Prostate gland (tissue), 2 donors: ENCODE data around the gene DENND1C. TPM values are rescaled to one million over a fixed set of nuclear protein-coding genes. Genes with fewer than 3 reads are reported as not detected.

ENCODE experiments used
- DNase-seq: peaks from one replicate; pipeline ENCODE4 v3.0.0-alpha.2; 2019; ENCODE audit warnings: low spot score
- H3K27ac ChIP-seq, 2 donors: fragments of 200-600 bp; sonication (generic); 2 replicates each; pipeline ENCODE4 v1.5.1; 2017 to 2019
- H3K27me3 ChIP-seq: fragments of 200-600 bp; sonication (generic); replicated peaks from 2 replicates; pipeline ENCODE4 v1.5.1; 2019; ENCODE audit not compliant: insufficient read depth
- H3K36me3 ChIP-seq, 2 donors: fragments of 200-600 bp; sonication (generic); 1 replicate in 1 of 2; 2 replicates in 1 of 2; pipeline versions ENCODE4 v1.5.1 to v1.8.1; 2017 to 2019
- H3K4me1 ChIP-seq: fragments of 200-600 bp; sonication (generic); replicated peaks from 2 replicates; pipeline ENCODE4 v1.5.1; 2019
- H3K4me3 ChIP-seq, 2 donors: fragments of 200-600 bp; sonication (generic); 2 replicates each; pipeline ENCODE4 v1.5.1; 2017 to 2019
- H3K9me3 ChIP-seq: fragments of 200-600 bp; sonication (generic); 2 replicates; pipeline ENCODE4 v1.5.1; 2017
- CTCF ChIP-seq, 4 experiments: fragments of 200-600 bp in 2 of 4; fragments of 450-650 bp in 2 of 4; sonication (generic) in 2 of 4; IDR thresholded peaks; 1 replicate in 3 of 4; 2 replicates in 1 of 4; pipeline ENCODE4 v1.5.1; 2016 to 2019; ENCODE audit warnings: antibody characterized with exemption in 4 of 4, mild to moderate bottlenecking in 2 of 4, moderate library complexity in 2 of 4
- POLR2A ChIP-seq: fragments of 450-650 bp; IDR thresholded peaks from one replicate; pipeline ENCODE4 v1.6.1; 2016; ENCODE audit warnings: antibody characterized with exemption, mild to moderate bottlenecking
- POLR2AphosphoS5 ChIP-seq: sonication (generic); formaldehyde crosslinking; IDR thresholded peaks from one replicate; pipeline ENCODE4 v1.6.1; 2017; ENCODE audit warnings: antibody characterized with exemption
- WGBS: methylation state at CpG from one replicate; pipeline ENCODE4 v1.1.5; 2018; 5-methylcytosine and 5-hydroxymethylcytosine counted together
- intact Hi-C: fragments of 100-400 bp; cut with DNase I; formaldehyde crosslinking; loops from one replicate; pipeline ENCODE4 v1.14.2; 2022
- total RNA-seq, 2 donors: library from RNA; depleted of rRNA; stranded (reverse); fragments of >200 nt; gene quantifications; one replicate each; pipeline ENCODE4 v1.1.0, GENCODE V29; 2016

DENND1C gene
- total RNA-seq, 2 donors from 2014 or later = 0.91 to 1.4 TPM

DNA sequence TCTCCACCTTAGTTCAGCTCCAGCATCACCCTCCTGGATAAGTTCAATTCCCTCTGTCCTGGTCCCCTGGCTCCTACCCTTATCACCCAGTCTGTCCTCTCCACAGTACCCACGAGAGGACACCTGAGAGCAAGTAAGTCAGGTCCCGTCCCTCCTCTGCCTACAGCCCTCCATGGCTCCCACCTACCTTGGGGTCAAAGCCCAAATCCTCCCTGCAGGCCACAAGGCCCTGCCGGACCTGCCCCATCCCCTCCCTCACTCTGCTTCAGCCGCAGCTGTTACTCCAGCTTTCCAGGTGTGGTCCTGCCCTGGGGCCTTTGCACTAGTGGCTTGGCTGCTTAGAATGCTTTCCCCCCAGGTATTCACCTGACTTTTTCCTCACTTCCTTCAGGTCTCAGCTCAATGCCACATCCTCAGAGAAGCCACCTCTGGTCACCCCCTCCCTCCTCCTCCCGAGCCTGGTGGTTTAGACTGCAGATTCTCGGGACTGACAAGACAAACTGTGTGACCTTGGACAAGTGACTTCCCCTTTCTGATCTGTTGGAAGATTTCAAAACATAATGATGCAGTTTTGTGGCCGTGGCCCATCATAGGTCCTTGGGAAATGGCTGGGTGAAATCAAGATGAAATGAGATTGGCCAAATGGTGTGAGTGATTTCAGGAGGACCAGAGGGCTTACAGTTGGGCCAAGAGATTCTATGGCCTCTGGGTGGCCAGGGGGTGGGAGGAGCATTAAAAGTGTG lies 16.9 kb upstream of the DENND1C start:
- WGBS = 71% methylated on average over 7 of the region's 7 CpGs
- Histone ChIP-seq H3K27ac (no peak overlapping the region), H3K36me3 (no peaks in the 10 kb centered on the region), H3K9me3 (no peaks in the 10 kb centered on the region), H3K27me3 (peaks cover 15% of the 10 kb centered on the region), H3K4me3 (no peak overlapping the region), H3K4me1 (peaks cover 4% of the 10 kb centered on the region)
- intact Hi-C loops = no loop called here
- no peak for TF ChIP-seq POLR2AphosphoS5
- TF ChIP-seq CTCF (IDR thresholded peaks at IDR 0.05) = no peak
- TF ChIP-seq POLR2A = no peak
- DNase-seq = no peak

GRCh38 chr19:6495947-6496346 lies 14.4 kb upstream of the DENND1C start:
- no peak overlapping the region for H3K4me3 ChIP-seq
- whole genome bisulfite sequencing = 92% methylated on average over 19 of the region's 19 CpGs

DNA sequence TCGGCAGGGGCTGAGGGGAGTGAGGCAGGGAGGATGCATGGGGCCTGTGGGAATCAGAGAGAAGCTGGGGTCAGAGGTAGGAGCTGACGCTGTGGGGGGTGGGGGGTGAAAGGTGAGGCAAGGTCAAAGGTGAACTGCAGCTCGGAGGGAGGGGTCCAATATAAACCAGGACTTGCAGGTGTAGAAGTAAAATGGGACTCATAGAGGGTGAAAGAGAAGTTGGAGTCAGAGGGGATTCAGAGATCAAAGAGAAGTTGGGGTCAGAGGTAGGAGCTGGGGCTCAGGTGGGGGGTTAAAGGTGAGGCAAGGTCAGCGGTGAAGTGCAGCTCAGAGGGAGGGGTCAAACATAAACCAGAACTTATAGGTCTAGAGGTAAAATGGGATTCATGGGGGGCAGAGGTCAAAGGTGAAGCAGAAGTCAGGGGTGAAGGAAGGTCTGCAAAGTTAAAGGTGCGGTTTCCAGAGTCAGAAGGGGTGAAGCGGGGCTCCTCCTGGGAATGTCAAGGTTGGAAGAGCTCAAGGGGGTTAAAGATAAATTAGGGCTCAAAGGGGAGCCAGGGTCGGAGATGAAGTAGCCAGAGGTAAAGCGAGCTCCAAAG lies 12.9 kb upstream of the DENND1C start:
- H3K36me3 ChIP-seq = no peaks in the 10 kb centered on the region
- H3K27ac ChIP-seq = no peak overlapping the region
- no peaks in the 10 kb centered on the region for H3K4me1 ChIP-seq
- H3K9me3 ChIP-seq = no peaks in the 10 kb centered on the region
- H3K4me3 ChIP-seq = no peak overlapping the region
- 83% methylated on average over 8 of the region's 8 CpGs for WGBS
- no peak for DNase-seq
- intact Hi-C loops = no loop called here
- TF ChIP-seq POLR2A (no peak), POLR2AphosphoS5 (no peak), CTCF (IDR thresholded peaks at IDR 0.05) (no peak)
- H3K27me3 ChIP-seq = no peaks in the 10 kb centered on the region

More at GRCh38 chr19:6495947-6496346, 14.4 kb upstream of the DENND1C start:
- no peaks in the 10 kb centered on the region for H3K36me3 ChIP-seq
- no peaks in the 10 kb centered on the region for H3K9me3 ChIP-seq
- no peak overlapping the region for H3K27ac ChIP-seq
- intact Hi-C loops = no loop called here
- no peaks in the 10 kb centered on the region for H3K4me1 ChIP-seq
- TF ChIP-seq POLR2AphosphoS5 (no peak), CTCF (IDR thresholded peaks at IDR 0.05) (no peak), POLR2A (no peak)
- no peak for DNase-seq
- peaks cover 3% of the 10 kb centered on the region for H3K27me3 ChIP-seq

- TF ChIP-seq CTCF (IDR thresholded peaks at IDR 0.05) (no peak), POLR2A (no peak)
- no peaks in the 10 kb centered on the region for H3K9me3 ChIP-seq
- no peaks in the 10 kb centered on the region for H3K27me3 ChIP-seq
- H3K36me3 ChIP-seq = no peaks in the 10 kb centered on the region
- 77% methylated on average over 4 of the region's 4 CpGs for WGBS
- intact Hi-C loops = no loop called here
- H3K27ac ChIP-seq = no peak overlapping the region
- H3K4me3 ChIP-seq = no peak overlapping the region
- no peaks in the 10 kb centered on the region for H3K4me1 ChIP-seq
- no peak for DNase-seq
These were observed 10.4 kb upstream of the DENND1C start for GRCh38 chr19:6491802-6492592.
